Measurements from ENCODE around the gene NXPE2.

GRCh38 chr11:114725623-114726022 is 47.3 kb downstream of the NXPE2 start:
- TF ChIP-seq CTCF (IDR thresholded peaks at IDR 0.05) = no peak
- TF ChIP-seq POLR2A (IDR thresholded peaks at IDR 0.05) = no peak

Measured in breast epithelium (tissue), 3 donors.